ENCODE data around the gene LIX1L. TPM values are rescaled to one million over a fixed set of nuclear protein-coding genes. Genes with fewer than 3 reads are reported as not detected.

The LIX1L gene
- total and polyA plus RNA-seq, 12 donors, result 7.1 to 30.0 (median 23.8) TPM

- TF ChIP-seq CTCF (IDR thresholded peaks at IDR 0.05), result no peak
- Histone ChIP-seq H3K9me3 (no peaks in the 10 kb centered on the region), H3K27ac (peak overlapping the region; percentile 92 to 97 (median 95)), H3K27me3 (no peaks in the 10 kb centered on the region), H3K36me3 (no peaks in the 10 kb centered on the region), H3K4me1 (peaks cover 41 to 94% (median 67%) of the 10 kb centered on the region in 9 donors), H3K4me3 (peak overlapping the region in 9 of 10 donors; percentile 4 to 43 (median 37))
- peak; percentile 43 to 63 (median 58) for ATAC-seq
- 10 to 14% methylated on average over 15 of the region's 15 CpGs for WGBS, 2 donors
- DNase-seq, result peak; percentile 45 to 87
- intact Hi-C loops (cut with DNase I), result no loop called here
These were observed 28.0 kb upstream of the LIX1L start for GRCh38 chr1:145985502-145986439.

GRCh38 chr1:145985129-145985501, 27.3 kb upstream of the LIX1L start:
- H3K36me3 ChIP-seq, result no peaks in the 10 kb centered on the region
- ATAC-seq (peak in 4 of 8 donors; percentile 0 to 2 (median 1)), DNase-seq (no peak)
- intact Hi-C loops (cut with DNase I), result no loop called here
- H3K27me3 ChIP-seq, result no peaks in the 10 kb centered on the region
- H3K4me1 ChIP-seq, result peaks cover 47 to 94% (median 72%) of the 10 kb centered on the region in 9 donors
- no peak for TF ChIP-seq CTCF (IDR thresholded peaks at IDR 0.05)
- WGBS, 2 donors, result 16 to 25% methylated on average over 2 of the region's 2 CpGs
- H3K27ac ChIP-seq, result peak overlapping the region; percentile 92 to 97 (median 95)
- H3K9me3 ChIP-seq, result no peaks in the 10 kb centered on the region
- peak overlapping the region in 9 of 10 donors; percentile 4 to 43 (median 37) for H3K4me3 ChIP-seq

- Histone ChIP-seq H3K4me3 (peak overlapping the region in 3 of 10 donors; percentile 5 to 39 (median 21)), H3K27me3 (no peaks in the 10 kb centered on the region), H3K4me1 (peaks cover 49 to 97% (median 76%) of the 10 kb centered on the region in 9 donors), H3K36me3 (no peaks in the 10 kb centered on the region), H3K27ac (peak overlapping the region; percentile 92 to 97 (median 95)), H3K9me3 (no peaks in the 10 kb centered on the region)
- no peak for ATAC-seq
- intact Hi-C loops (cut with DNase I), result no loop called here
- TF ChIP-seq CTCF (IDR thresholded peaks at IDR 0.05), result no peak
- no peak for DNase-seq
- WGBS, 2 donors, result 86% methylated on average over 12 of the region's 12 CpGs
These were observed 26.4 kb upstream of the LIX1L start for GRCh38 chr1:145983960-145984830.

GRCh38 chr1:145983206-145983675, 25.4 kb upstream of the LIX1L start:
- DNase-seq (no peak), ATAC-seq (peak in 2 of 8 donors; percentile 1 to 10)
- no peak for TF ChIP-seq CTCF (IDR thresholded peaks at IDR 0.05)
- no peaks in the 10 kb centered on the region for H3K9me3 ChIP-seq
- intact Hi-C loops (cut with DNase I), result no loop called here
- no peaks in the 10 kb centered on the region for H3K27me3 ChIP-seq
- no peak overlapping the region for H3K4me3 ChIP-seq
- 35 to 54% methylated on average over 1 of the region's 1 CpG for WGBS, 2 donors
- no peaks in the 10 kb centered on the region for H3K36me3 ChIP-seq
- peak overlapping the region; percentile 90 to 97 (median 94) for H3K27ac ChIP-seq
- peaks cover 56 to 100% (median 86%) of the 10 kb centered on the region in 9 donors for H3K4me1 ChIP-seq

Data from heart right ventricle (tissue), 16 donors.